Activated CD4-positive, alpha-beta T cell treated with anti-CD3 and anti-CD28 coated beads for 36 hours (primary cell): Measurements from ENCODE around the gene GNGT2. TPM values are rescaled to one million over a fixed set of nuclear protein-coding genes. Genes with fewer than 3 reads are reported as not detected.
"Not testable (repeated sequence)": the region's sequence is repeated elsewhere in the genome, so short reads cannot be mapped to it uniquely, and the experiment has no call there.

Source experiments
- ATAC-seq: fragments of 200-7000 bp; cut with Tn5 transposase; one replicate; pipeline ENCODE4 v1.10.0; 2021; ENCODE audit warnings: mild to moderate bottlenecking, moderate library complexity
- CTCF ChIA-PET: fragments of 350-600 bp; sonication (Branson Sonifier 250); formaldehyde crosslinking; loops from one replicate; lab custom pipeline; 2021; ENCODE audit warnings: antibody characterized with exemption; lab: Charles Lee
- POLR2A ChIA-PET: fragments of 350-600 bp; sonication (Branson Sonifier 250); formaldehyde crosslinking; loops from one replicate; lab custom pipeline; 2021; ENCODE audit warnings: antibody characterized with exemption, inconsistent platforms; lab: Charles Lee
- DNase-seq: peaks from one replicate; pipeline ENCODE4 v3.0.0-alpha.2; 2020
- H3K27ac Mint-ChIP-seq: one replicate; pipeline ENCODE4 v1.8.0; 2021; ENCODE audit warnings: mixed read lengths
- H3K27me3 Mint-ChIP-seq: one replicate; pipeline ENCODE4 v1.8.0; 2021; ENCODE audit warnings: mixed read lengths
- H3K36me3 Mint-ChIP-seq: one replicate; pipeline ENCODE4 v1.8.0; 2021; ENCODE audit warnings: low read depth, mixed read lengths
- H3K4me1 Mint-ChIP-seq: one replicate; pipeline ENCODE4 v1.8.0; 2021; ENCODE audit warnings: mixed read lengths
- H3K4me3 Mint-ChIP-seq: one replicate; pipeline ENCODE4 v1.8.0; 2021; ENCODE audit warnings: mild to moderate bottlenecking, moderate library complexity, mixed read lengths
- H3K9me3 Mint-ChIP-seq: one replicate; pipeline ENCODE4 v1.8.0; 2021; ENCODE audit warnings: low read depth, mixed read lengths
- intact Hi-C, 2 experiments: fragments of 100-400 bp; cut with DNase I in 1 of 2; cut with micrococcal nuclease in 1 of 2; formaldehyde crosslinking; loops; one replicate each; pipeline versions ENCODE4 v1.14.2 to v1.15.1; 2022 to 2024; cut with DNase I, micrococcal nuclease
- total RNA-seq, 2 experiments: library from RNA; stranded (reverse); gene quantifications; one replicate each; pipeline ENCODE4 v1.2.3, GENCODE V29; 2021

GNGT2 gene
- total RNA-seq, 2 experiments from 2014 or later = 27.3 to 27.7 TPM

GRCh38 chr17:49191917-49192741, 18.2 kb downstream of the GNGT2 start:
- Mint-ChIP-seq H3K4me3 (peak overlapping the region; percentile 90), H3K9me3 (no peaks in the 10 kb centered on the region), H3K36me3 (no peaks in the 10 kb centered on the region), H3K27ac (peak overlapping the region; percentile 97), H3K27me3 (no peaks in the 10 kb centered on the region), H3K4me1 (peaks cover 31% of the 10 kb centered on the region)
- ChIA-PET CTCF (interaction anchor here (0.5 to 4.8 kb wide), 16 partner anchors 10 to 1735 kb away, joined by 3 to 36 read pairs (median 4); partner anchors contain the start of gene ATP5MC1), POLR2A (interaction anchor here (0.6 to 1.9 kb wide), 9 partner anchors 19 to 941 kb away, joined by 3 to 9 read pairs (median 3); partner anchors contain the start of genes ABI3 and GNGT2)
- intact Hi-C loops = loop anchor here (1.0 to 10.0 kb wide), 18 partner anchors 18 to 1144 kb away; partner anchors contain the start of genes ABI3 (in 2 of the 2), GNGT2 (in 2 of the 2), ATP5MC1 (in 1 of the 2) and CALCOCO2 (in 1 of the 2)
- DNase-seq = peak; percentile 93
- ATAC-seq = peak; percentile 31

- POLR2A ChIA-PET = interaction anchor here (0.8 to 1.9 kb wide), 4 partner anchors 20 to 941 kb away, joined by 3 to 9 read pairs (median 4); partner anchors contain the start of genes ABI3 and GNGT2
- CTCF ChIA-PET = interaction anchor here (0.6 to 4.8 kb wide), 10 partner anchors 10 to 1736 kb away, joined by 3 to 36 read pairs (median 4); partner anchors contain the start of gene ATP5MC1
- peak overlapping the region; percentile 97 for H3K27ac Mint-ChIP-seq
- H3K4me3 Mint-ChIP-seq = peak overlapping the region; percentile 90
- DNase-seq (no peak), ATAC-seq (peak; percentile 0)
- H3K36me3 Mint-ChIP-seq = no peaks in the 10 kb centered on the region
- intact Hi-C loops = loop anchor here in 1 of 2 experiments (5.0 to 10.0 kb wide), 3 partner anchors 516 to 764 kb away; partner anchors contain the start of gene SLC35B1
- no peaks in the 10 kb centered on the region for H3K27me3 Mint-ChIP-seq
- no peaks in the 10 kb centered on the region for H3K9me3 Mint-ChIP-seq
- H3K4me1 Mint-ChIP-seq = peaks cover 31% of the 10 kb centered on the region
These were observed 18.9 kb downstream of the GNGT2 start for GRCh38 chr17:49191409-49191916.

GRCh38 chr17:49190932-49191331, 19.4 kb downstream of the GNGT2 start:
- DNase-seq = no peak
- intact Hi-C loops = loop anchor here in 1 of 2 experiments (5.0 to 10.0 kb wide), 3 partner anchors 516 to 764 kb away; partner anchors contain the start of gene SLC35B1
- Mint-ChIP-seq H3K9me3 (peaks cover 1% of the 10 kb centered on the region), H3K4me1 (peaks cover 29% of the 10 kb centered on the region), H3K4me3 (no peak overlapping the region), H3K36me3 (no peaks in the 10 kb centered on the region), H3K27ac (peak overlapping the region; percentile 35), H3K27me3 (no peaks in the 10 kb centered on the region)
- ChIA-PET POLR2A (interaction anchor here (0.8 kb wide), 2 partner anchors 57 to 940 kb away, joined by 3 to 4 read pairs; no protein-coding TSS in a partner anchor), CTCF (interaction anchor here (0.9 to 4.8 kb wide), 6 partner anchors 11 to 299 kb away, joined by 5 to 36 read pairs (median 10); partner anchors contain the start of gene ATP5MC1)
- no peak for ATAC-seq

GRCh38 chr17:49187301-49187700, 23.1 kb downstream of the GNGT2 start:
- Mint-ChIP-seq H3K27me3 (no peaks in the 10 kb centered on the region), H3K4me3 (no peak overlapping the region), H3K9me3 (peaks cover 4% of the 10 kb centered on the region), H3K4me1 (peaks cover 5% of the 10 kb centered on the region), H3K36me3 (no peaks in the 10 kb centered on the region), H3K27ac (no peak overlapping the region)
- ChIA-PET POLR2A (no interaction called here), CTCF (no interaction called here)
- ATAC-seq (no peak), DNase-seq (no peak)
- intact Hi-C loops = no loop called here

GRCh38 chr17:49185381-49185780, 25.0 kb downstream of the GNGT2 start:
- ATAC-seq, intact Hi-C loops, DNase-seq, H3K4me1 Mint-ChIP-seq, H3K4me3 Mint-ChIP-seq, H3K9me3 Mint-ChIP-seq, H3K27me3 Mint-ChIP-seq, H3K36me3 Mint-ChIP-seq, POLR2A ChIA-PET, H3K27ac Mint-ChIP-seq: not testable (repeated sequence)
- CTCF ChIA-PET = interaction anchor here (0.7 to 1.3 kb wide), 8 partner anchors 9 to 106 kb away, joined by 3 to 5 read pairs (median 4); no protein-coding TSS in a partner anchor

GRCh38 chr17:49184522-49184921, 25.9 kb downstream of the GNGT2 start:
- H3K4me1 Mint-ChIP-seq, intact Hi-C loops, H3K4me3 Mint-ChIP-seq, ATAC-seq, H3K9me3 Mint-ChIP-seq, H3K27me3 Mint-ChIP-seq, DNase-seq, H3K27ac Mint-ChIP-seq, POLR2A ChIA-PET, H3K36me3 Mint-ChIP-seq: not testable (repeated sequence)
- CTCF ChIA-PET = interaction anchor here (1.3 kb wide), 2 partner anchors 10 to 43 kb away, joined by 5 read pairs; no protein-coding TSS in a partner anchor

GRCh38 chr17:49183801-49184200, 26.6 kb downstream of the GNGT2 start:
- no peak overlapping the region for H3K27ac Mint-ChIP-seq
- peaks cover 4% of the 10 kb centered on the region for H3K9me3 Mint-ChIP-seq
- H3K4me3 Mint-ChIP-seq = no peak overlapping the region
- DNase-seq = no peak
- peaks cover 4% of the 10 kb centered on the region for H3K4me1 Mint-ChIP-seq
- ATAC-seq = no peak
- H3K27me3 Mint-ChIP-seq = no peaks in the 10 kb centered on the region
- ChIA-PET CTCF (interaction anchor here (0.6 to 1.5 kb wide), 4 partner anchors 43 to 131 kb away, joined by 3 to 4 read pairs (median 4); no protein-coding TSS in a partner anchor), POLR2A (no interaction called here)
- no peaks in the 10 kb centered on the region for H3K36me3 Mint-ChIP-seq
- intact Hi-C loops = no loop called here

GRCh38 chr17:49183341-49183740, 27.0 kb downstream of the GNGT2 start:
- CTCF ChIA-PET = interaction anchor here (0.6 to 1.5 kb wide), 5 partner anchors 39 to 132 kb away, joined by 3 to 4 read pairs (median 4); no protein-coding TSS in a partner anchor
- Mint-ChIP-seq H3K9me3 (peaks cover 4% of the 10 kb centered on the region), H3K27ac (no peak overlapping the region), H3K36me3 (no peaks in the 10 kb centered on the region), H3K4me1 (peaks cover 4% of the 10 kb centered on the region), H3K27me3 (no peaks in the 10 kb centered on the region), H3K4me3 (no peak overlapping the region)
- intact Hi-C loops = no loop called here
- DNase-seq = no peak
- POLR2A ChIA-PET = no interaction called here
- no peak for ATAC-seq

GRCh38 chr17:49180998-49181635, 29.3 kb downstream of the GNGT2 start:
- Mint-ChIP-seq H3K4me3 (no peak overlapping the region), H3K27ac (no peak overlapping the region), H3K27me3 (no peaks in the 10 kb centered on the region), H3K4me1 (peaks cover 4% of the 10 kb centered on the region), H3K36me3 (peaks cover under 1% of the 10 kb centered on the region), H3K9me3 (peaks cover 9% of the 10 kb centered on the region)
- ATAC-seq (no peak), DNase-seq (no peak)
- POLR2A ChIA-PET = no interaction called here
- intact Hi-C loops = loop anchor here (1.0 to 2.0 kb wide), 4 partner anchors 46 to 214 kb away; no protein-coding TSS in a partner anchor
- CTCF ChIA-PET = interaction anchor here (0.6 to 4.6 kb wide), 21 partner anchors 9 to 484 kb away, joined by 3 to 58 read pairs (median 4); partner anchors contain the start of gene PHOSPHO1

- intact Hi-C loops = loop anchor here (1.0 to 2.0 kb wide), 4 partner anchors 47 to 214 kb away; no protein-coding TSS in a partner anchor
- DNase-seq (peak; percentile 80), ATAC-seq (peak; percentile 58)
- H3K4me1 Mint-ChIP-seq = peaks cover 4% of the 10 kb centered on the region
- POLR2A ChIA-PET = no interaction called here
- no peak overlapping the region for H3K4me3 Mint-ChIP-seq
- peaks cover 1% of the 10 kb centered on the region for H3K27me3 Mint-ChIP-seq
- peaks cover 4% of the 10 kb centered on the region for H3K36me3 Mint-ChIP-seq
- CTCF ChIA-PET = interaction anchor here (0.5 to 4.6 kb wide), 27 partner anchors 9 to 584 kb away, joined by 3 to 58 read pairs (median 4); partner anchors contain the start of gene PHOSPHO1
- H3K9me3 Mint-ChIP-seq = peaks cover 13% of the 10 kb centered on the region
- no peak overlapping the region for H3K27ac Mint-ChIP-seq
These were observed 30.1 kb downstream of the GNGT2 start for GRCh38 chr17:49180303-49180702.
